Raji (cell line): ENCODE measurements around the gene B3GAT3.

Experiments
- POLR2A ChIP-seq: IDR thresholded peaks from 2 replicates; pipeline ENCODE4 v1.6.1; 2011; ENCODE audit warnings: low read depth, low read length, control low read depth; ENCODE audit not compliant: insufficient read depth

Gene B3GAT3

DNA sequence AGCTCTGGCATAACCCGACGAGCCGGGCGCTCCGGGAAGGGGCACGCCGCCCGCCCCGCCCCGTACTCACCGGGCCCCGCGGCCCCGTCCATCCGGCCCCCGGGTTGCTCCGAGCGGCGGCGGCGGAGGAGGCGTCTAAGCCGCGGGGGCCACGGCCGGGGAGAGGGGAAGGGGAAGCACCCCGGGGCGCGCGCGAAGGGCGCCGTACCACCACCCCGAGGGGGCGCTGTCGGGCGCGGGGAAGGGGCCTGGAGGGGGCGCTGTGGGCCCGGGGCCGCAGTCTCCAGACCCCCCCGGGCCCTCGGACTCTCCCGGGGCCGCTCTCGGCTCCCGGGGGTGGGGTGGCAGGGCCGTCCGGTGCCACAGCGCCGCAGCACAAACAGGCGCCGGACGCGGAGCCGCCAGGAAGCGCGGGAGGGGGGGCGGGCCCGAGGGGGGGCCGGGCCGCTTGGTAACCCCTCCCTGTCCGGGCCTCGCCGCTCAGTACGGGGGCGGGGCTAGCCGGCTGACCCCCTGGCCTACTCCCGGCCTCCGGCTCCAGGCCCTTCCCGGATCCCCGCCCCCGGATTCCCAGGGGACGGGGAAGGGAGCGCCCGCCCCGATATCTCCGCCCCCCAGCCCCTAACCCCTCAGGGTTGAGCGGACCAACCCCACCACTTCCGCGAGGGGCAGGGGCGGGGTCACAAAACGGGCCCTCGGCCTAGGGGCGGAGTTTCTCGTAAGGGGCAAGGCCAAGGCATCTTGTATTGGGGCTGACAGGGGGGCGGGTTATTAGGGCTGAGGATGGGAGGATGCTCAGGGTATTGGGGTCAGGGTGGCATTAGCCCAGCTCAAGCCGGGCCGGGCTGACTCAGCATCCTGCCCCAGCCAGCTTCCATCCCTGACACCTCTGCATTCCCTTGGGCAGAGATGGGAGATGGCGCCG lies 9.2 kb downstream of the B3GAT3 start, which contains the start of the genes EML3 and ROM1:
TSS of gene EML3 (minus strand) at position 410 of the 925 bp plus-strand sequence. CDS start at position 92, 318 bp downstream.
TSS of gene ROM1 (plus strand) at position 892 of the 925 bp plus-strand sequence. CDS start at position 917, 25 bp downstream.
- no peak; the same call in 1 of the 2 replicates for TF ChIP-seq POLR2A

DNA sequence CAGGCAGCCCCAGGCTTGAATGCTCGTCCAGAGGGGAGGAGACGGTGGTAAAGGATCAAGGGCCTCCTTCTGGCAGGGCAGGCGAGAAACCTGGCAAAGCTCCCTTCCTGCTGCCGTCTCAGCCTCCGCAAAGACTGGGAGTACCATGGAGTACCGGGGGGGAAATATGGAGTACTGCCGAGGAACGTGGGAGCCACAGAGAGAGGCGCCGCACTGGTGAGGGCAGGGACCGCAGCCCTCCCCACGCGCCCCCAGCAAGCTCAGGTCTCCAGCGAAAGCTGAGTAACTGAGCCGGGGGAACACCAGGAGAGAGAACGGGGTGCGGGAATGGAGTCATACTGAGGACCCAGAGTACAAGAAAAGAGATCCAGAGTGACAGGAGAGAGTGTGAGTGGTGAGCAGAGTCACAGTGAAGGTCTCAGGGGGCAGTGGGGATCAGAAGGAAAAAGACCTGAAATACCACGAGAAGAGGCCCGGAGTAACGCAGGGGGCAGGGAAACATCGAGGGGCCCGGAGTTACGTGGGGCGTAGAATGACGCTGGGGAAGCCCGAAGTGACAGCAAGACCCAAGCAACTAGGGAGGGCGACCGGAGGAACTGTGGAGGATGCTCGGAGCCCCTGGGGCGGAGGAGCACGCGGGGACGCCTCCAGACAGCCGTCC lies 10.0 kb downstream of the B3GAT3 start:
- no peak; the same call in none of the 2 replicates for TF ChIP-seq POLR2A

DNA sequence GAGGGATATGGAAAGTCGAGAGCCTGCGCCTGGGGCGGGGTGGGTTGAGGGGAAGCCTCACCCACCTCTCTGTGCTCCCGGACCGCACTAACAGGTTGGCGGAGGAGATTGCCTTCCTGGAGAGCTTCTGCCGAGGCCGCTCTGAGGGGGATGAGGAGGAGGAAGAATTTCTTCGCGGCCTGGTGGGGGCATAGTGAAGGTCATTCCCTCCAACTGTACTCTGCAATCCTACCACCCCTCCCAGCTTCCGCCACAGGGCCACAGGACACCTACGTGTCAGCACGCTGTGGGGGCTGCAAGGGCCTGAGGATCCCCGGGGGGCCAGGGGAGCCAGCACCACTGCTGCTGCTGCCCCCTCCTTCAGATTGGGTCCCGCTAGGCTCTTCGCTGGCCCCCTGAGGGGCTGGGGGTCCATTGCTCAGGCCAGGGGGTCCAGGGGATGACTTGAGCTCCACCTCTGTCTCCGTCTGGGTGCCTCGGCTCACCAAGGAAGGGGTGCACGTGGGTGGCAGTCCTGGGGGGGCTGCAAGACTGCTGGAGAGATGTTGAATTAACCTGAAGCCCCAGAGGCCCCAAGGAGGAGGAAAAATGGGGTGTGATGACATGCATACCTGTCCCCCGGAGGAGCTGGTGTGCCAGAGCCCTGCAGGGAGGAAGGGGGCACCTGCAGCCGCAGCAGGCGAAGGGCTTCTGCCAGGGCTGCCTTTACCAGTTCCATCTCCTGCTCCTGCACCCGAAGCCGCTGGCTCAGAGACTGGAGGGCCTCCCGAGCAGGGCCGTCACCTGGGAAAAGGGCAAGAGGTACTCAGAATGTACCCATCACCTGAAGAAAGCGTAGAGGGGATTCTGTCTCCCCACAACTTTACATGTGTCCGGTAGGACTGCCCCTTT lies 10.7 kb downstream of the B3GAT3 start:
- TF ChIP-seq POLR2A: no peak

DNA sequence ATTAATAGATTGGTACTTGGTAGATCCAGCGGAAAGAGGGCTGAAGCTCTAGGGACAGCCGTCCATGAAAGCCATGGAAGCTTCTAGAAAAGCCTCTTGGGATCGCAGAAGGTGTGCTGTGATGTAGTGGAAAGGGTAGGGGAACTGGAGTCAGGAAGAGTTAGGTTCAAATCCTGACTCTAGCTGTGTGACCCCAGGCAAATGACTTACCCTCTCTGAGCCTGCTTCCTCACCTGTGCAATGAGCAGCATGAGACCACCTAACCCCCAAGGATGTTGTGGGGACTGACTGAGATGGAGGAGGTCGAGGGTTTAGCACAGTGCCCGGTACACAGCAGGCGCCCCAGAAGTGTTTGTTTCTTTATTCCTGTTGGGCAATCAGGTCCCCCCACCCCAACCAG lies 11.4 kb downstream of the B3GAT3 start:
- TF ChIP-seq POLR2A: no peak

DNA sequence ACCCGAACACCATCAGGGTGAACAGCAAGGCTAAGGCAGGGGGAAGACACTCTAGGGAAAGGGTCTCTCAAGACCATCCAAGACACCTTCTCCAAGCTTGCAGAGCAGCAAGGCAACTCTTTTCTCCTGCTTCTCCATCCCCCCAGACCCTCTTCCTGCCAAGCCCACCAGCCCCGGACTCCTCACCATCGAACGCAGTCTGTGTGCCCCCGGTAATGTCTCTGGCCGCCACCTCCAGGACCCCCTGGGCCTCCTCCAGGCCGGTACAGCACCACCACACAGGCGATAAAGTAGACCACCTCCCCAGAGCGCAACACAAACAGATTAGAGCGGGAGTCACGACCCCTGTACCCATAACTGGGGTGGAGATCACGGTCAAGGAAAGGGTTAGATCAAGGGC lies 13.0 kb downstream of the B3GAT3 start:
- TF ChIP-seq POLR2A: no peak

DNA sequence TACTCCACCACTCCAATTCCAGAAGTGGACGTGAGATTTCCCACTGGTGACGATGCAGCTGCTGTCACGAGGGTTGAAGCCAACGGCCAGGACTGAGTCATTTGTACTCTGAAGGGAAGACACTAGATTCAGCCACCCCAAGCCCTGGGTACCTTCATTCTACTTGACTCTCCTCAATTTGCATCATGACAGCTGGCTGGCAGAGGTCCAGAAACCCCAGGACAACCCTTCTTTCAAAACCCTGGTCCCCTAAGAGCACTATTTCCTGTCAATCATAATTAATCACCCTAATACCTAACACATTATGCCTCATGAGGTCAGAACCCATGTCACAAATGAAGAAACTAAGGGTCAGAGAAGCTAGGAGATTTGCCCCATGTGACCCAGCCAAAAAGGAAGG lies 14.1 kb downstream of the B3GAT3 start:
- TF ChIP-seq POLR2A: no peak

DNA sequence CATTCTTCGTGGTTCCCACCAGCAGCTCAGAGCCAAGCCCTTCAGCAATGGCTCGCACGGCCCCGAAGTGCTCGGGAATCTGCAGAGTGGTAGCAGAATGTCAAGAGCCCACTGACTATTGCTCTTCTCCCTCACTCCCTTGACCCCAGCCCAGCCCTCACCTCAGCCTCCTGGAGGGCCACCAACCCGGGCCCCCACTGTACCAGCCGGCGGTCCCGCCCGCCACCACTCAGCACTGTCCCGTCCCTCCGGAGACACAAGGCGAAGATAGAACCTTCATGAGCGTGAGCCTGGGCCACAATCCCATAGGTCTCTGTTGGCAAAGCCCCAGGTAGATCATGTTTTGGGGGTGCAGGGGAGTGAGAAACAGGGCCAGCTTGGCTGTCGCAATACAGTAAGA lies 15.9 kb downstream of the B3GAT3 start:
- no peak for TF ChIP-seq POLR2A

DNA sequence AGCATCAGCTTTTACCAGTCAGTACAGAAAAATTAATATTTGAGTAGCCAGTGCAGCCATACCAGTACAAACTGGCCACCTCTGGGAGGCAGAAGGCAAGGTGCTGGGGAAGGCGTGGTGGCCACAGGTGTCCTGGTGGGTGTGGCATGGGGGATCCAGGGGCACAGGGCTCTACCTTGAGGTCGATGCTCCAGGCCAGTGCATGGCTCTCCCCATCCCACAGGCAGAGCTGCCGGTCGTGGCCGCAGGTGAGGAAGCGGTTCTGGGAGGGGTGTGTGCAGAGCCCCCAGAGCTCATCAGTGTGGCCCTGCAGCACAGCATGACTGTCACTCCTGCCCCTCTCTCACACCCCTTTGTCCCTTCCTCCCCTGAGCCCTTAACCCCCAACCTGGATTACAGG lies 16.3 kb downstream of the B3GAT3 start:
- TF ChIP-seq POLR2A: no peak

DNA sequence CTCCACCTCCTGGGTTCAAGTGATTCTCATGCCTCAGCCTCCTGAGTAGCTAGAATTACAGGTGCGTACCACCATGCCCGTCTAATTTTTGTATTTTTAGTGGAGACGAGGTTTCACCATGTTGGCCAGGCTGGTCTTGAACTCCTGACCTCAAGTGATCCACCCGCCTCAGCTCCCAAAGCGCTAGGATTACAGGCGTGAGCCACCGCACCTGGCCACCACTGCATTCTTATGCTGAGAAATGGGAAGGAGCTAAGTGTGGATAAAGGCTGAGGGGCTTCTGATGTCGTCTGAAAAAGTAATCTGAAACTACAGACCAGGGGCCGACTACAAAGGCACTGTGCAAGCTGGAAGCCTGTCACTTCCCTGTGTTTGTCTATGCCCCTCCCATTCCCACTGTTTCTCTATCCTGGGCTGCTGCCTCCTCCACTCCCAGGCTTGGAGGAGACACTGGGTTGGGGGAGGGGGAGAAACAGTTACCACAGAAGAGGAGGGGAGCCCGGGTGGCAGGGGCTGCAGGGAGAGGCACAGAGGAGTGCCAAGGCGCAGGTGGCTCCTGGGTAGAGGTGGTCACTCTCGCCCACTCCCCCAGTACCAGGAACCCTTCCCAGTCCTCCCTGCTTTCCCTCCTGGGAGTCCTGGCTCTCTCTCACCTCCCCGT lies 17.2 kb downstream of the B3GAT3 start:
- no peak for TF ChIP-seq POLR2A

DNA sequence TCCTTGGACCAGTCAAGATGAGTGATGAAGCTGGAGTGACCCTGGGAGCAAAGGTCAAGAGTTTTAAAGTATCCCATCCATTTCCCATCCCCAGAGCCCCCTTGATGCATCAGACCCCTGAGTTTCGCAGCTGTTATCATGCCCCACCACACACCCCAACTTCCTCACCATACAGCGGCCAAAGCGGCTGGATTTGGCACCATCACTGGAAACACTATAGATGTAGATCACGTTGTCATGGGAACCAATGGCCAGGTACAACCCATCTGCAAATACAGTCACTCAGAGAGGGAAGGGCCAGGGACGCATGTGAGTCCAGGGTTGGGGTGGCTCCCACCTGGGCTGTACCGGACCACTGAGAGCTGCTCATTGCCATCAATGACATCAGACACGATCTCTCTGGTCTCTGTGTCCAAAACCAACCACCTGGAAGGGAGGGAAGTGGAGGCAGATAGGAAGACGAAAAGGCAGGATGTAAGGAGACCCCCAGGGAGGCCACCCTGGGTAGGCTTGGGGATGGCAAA lies 17.9 kb downstream of the B3GAT3 start:
- TF ChIP-seq POLR2A: no peak

DNA sequence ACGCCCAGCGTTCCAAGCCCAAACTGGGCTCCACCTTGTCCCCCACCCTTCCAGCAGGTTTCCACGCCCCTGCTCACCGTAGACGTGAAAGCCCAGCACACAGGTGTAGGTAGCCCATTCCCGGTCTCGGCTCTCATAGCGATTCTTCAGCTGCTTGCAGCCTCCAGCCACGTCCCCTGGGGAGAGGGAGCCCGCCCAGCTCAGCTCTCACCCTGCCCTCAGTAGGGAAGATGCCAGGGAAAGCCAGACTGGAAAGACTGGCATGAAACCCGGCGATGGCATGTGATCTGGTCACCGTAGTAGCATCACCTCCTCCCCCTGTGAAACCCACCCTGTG lies 18.7 kb downstream of the B3GAT3 start:
- TF ChIP-seq POLR2A: no peak

DNA sequence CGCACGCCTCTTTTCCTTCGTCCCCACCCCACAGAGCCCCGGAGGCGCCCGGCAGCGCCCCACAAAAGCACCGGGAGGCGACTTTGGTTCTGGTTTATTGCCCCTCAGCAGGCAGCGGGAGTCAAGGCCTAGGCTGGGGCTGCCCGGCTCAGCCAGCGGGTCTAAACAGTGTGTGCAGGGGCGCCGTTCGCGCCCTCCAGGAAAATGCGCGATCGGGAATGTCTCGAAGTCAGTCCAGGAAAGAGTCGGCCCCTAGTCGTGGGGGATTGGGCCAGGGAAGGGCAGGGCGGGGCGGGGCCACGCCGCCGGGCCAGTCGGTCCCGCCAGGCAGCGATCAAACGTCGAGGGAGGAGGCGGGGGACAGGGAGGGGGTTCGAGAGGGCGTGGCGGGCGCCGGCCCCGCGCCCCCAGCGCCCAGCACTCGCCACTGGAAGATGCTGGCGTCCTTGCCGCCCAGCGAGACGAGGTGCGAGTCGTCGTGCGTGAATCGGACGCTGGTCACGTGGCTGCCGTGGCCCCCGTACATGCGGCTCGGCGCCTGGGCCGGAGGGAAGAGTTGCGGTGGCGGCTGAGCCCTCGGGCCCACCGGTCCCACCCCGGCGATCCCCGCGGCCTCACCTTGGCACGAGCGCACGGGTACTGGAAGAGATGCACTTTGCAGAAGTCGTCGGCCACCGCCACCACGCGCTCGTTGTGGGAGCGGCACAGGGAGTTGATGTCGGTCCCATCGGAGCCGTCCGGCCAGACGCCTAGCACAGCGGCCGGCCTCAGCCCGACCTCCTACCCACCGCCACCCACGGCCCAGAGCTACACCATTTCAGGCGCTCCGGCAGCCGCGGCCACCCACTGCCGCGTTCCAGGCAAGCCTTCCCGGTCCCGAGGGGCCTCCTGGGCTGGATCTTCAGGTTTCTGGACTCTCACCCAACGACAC lies 19.4 kb downstream of the B3GAT3 start:
- TF ChIP-seq POLR2A: no peak

DNA sequence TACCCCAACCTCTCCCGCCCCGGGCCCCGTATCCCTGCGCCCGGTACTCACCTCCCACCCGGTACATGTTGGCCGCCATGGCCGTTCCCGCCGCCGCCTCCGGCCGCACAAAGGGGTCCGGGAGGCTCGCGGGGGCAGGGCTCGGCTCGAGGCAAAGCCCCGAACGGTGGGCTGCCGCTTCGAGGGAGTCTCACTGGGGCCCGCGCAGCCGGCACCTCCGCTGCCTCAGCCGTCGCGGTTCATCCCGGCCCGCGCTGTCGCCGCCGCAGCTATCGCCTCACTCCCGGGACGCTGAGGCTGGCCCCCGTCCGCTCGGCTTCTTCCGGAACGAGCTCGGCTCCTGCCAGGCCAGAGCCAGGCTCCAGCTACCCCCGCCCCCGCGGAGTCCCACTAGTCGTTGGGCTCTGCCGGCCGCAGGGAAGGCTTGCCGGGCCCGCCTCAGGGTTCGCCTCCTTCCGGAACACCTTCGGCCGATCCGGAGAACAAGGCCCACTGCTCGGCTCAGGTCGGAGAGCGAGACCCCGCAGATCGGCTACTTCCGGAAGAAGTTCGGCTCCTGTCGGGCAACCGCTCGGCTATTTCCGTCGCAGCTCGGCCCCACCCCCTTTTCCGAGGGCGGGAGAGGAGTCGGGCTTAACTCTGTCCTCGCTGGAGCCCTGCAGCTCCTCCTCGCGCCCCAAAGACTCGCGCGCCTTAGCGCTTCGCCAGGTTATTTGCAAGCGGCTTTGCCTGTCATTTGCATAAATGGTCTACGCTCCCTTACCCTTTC lies 20.2 kb downstream of the B3GAT3 start, which contains the start of gene MTA2:
TSS of gene MTA2 (minus strand) at position 494 of the 769 bp plus-strand sequence. CDS start at position 79, 415 bp downstream.
- TF ChIP-seq POLR2A: peak; percentile 74
